ENCODE results near the gene FDX2.

FDX2 gene

GRCh38 chr19:10277795-10278589 is 37.8 kb downstream of the FDX2 start:
- H3K9me3 ChIP-seq (ENCODE audit: insufficient read depth, low read length), result no peaks in the 10 kb centered on the region
- no peak for DNase-seq (ENCODE audit: low read depth, low spot score)
- no peak overlapping the region for H3K9ac ChIP-seq (ENCODE audit: insufficient read length, low read depth)
- H3K4me3 ChIP-seq (ENCODE audit: insufficient read length, low read depth), result no peak overlapping the region
- H3K36me3 ChIP-seq (ENCODE audit: insufficient read depth, insufficient read length, low read length), result peaks cover 6% of the 10 kb centered on the region
- no peak for TF ChIP-seq ZNF274 (IDR thresholded peaks at IDR 0.05; ENCODE audit: low read depth, low read length)
- no peak for TF ChIP-seq SUZ12 (IDR thresholded peaks at IDR 0.05; ENCODE audit: extremely low read depth, insufficient read depth, insufficient read length)
- TF ChIP-seq YY1 (IDR thresholded peaks at IDR 0.05; ENCODE audit: insufficient read depth, insufficient read length), result no peak
- no peaks in the 10 kb centered on the region for H3K4me1 ChIP-seq (ENCODE audit: insufficient read depth, insufficient read length)
- H3K27me3 ChIP-seq (ENCODE audit: insufficient read depth, insufficient read length), result no peaks in the 10 kb centered on the region

- no peak overlapping the region for H3K4me3 ChIP-seq (ENCODE audit: insufficient read length, low read depth)
- no peaks in the 10 kb centered on the region for H3K9me3 ChIP-seq (ENCODE audit: insufficient read depth, low read length)
- peaks cover 11% of the 10 kb centered on the region for H3K27me3 ChIP-seq (ENCODE audit: insufficient read depth, insufficient read length)
- TF ChIP-seq YY1 (IDR thresholded peaks at IDR 0.05; ENCODE audit: insufficient read depth, insufficient read length) (no peak), ZNF274 (IDR thresholded peaks at IDR 0.05; ENCODE audit: low read depth, low read length) (no peak), SUZ12 (IDR thresholded peaks at IDR 0.05; ENCODE audit: extremely low read depth, insufficient read depth, insufficient read length) (no peak)
- no peak overlapping the region for H3K9ac ChIP-seq (ENCODE audit: insufficient read length, low read depth)
- H3K4me1 ChIP-seq (ENCODE audit: insufficient read depth, insufficient read length), result peaks cover 8% of the 10 kb centered on the region
- DNase-seq (ENCODE audit: low read depth, low spot score), result no peak
- H3K36me3 ChIP-seq (ENCODE audit: insufficient read depth, insufficient read length, low read length), result peaks cover 6% of the 10 kb centered on the region
Measured at GRCh38 chr19:10274589-10274988, 41.2 kb downstream of the FDX2 start.

GRCh38 chr19:10271543-10272086 is 44.2 kb downstream of the FDX2 start:
- TF ChIP-seq ZNF274 (IDR thresholded peaks at IDR 0.05; ENCODE audit: low read depth, low read length) (no peak), SUZ12 (IDR thresholded peaks at IDR 0.05; ENCODE audit: extremely low read depth, insufficient read depth, insufficient read length) (no peak), YY1 (IDR thresholded peaks at IDR 0.05; ENCODE audit: insufficient read depth, insufficient read length) (no peak)
- peaks cover 13% of the 10 kb centered on the region for H3K27me3 ChIP-seq (ENCODE audit: insufficient read depth, insufficient read length)
- DNase-seq (ENCODE audit: low read depth, low spot score), result no peak
- peak overlapping the region; percentile 41 for H3K4me3 ChIP-seq (ENCODE audit: insufficient read length, low read depth)
- peaks cover 6% of the 10 kb centered on the region for H3K36me3 ChIP-seq (ENCODE audit: insufficient read depth, insufficient read length, low read length)
- H3K4me1 ChIP-seq (ENCODE audit: insufficient read depth, insufficient read length), result peaks cover 11% of the 10 kb centered on the region
- H3K9me3 ChIP-seq (ENCODE audit: insufficient read depth, low read length), result no peaks in the 10 kb centered on the region
- H3K9ac ChIP-seq (ENCODE audit: insufficient read length, low read depth), result peak overlapping the region; percentile 62

GRCh38 chr19:10270616-10271394 is 45.0 kb downstream of the FDX2 start, which contains the start of gene ICAM1:
TSS of gene ICAM1 (plus strand) at chr19:10271120. CDS start at chr19:10271160, 40 bp downstream.
- Histone ChIP-seq H3K9me3 (ENCODE audit: insufficient read depth, low read length) (no peaks in the 10 kb centered on the region), H3K9ac (ENCODE audit: insufficient read length, low read depth) (peak within 1 kb of the TSS; percentile 62), H3K36me3 (ENCODE audit: insufficient read depth, insufficient read length, low read length) (peaks cover 6% of the 10 kb centered on the region), H3K4me3 (ENCODE audit: insufficient read length, low read depth) (peak within 1 kb of the TSS; percentile 41), H3K4me1 (ENCODE audit: insufficient read depth, insufficient read length) (peaks cover 11% of the 10 kb centered on the region), H3K27me3 (ENCODE audit: insufficient read depth, insufficient read length) (peaks cover 13% of the 10 kb centered on the region)
- no peak for DNase-seq (ENCODE audit: low read depth, low spot score)
- TF ChIP-seq YY1 (IDR thresholded peaks at IDR 0.05; ENCODE audit: insufficient read depth, insufficient read length), result no peak
- TF ChIP-seq ZNF274 (IDR thresholded peaks at IDR 0.05; ENCODE audit: low read depth, low read length), result no peak
- TF ChIP-seq SUZ12 (IDR thresholded peaks at IDR 0.05; ENCODE audit: extremely low read depth, insufficient read depth, insufficient read length), result no peak

- Histone ChIP-seq H3K4me1 (ENCODE audit: insufficient read depth, insufficient read length) (peaks cover 11% of the 10 kb centered on the region), H3K4me3 (ENCODE audit: insufficient read length, low read depth) (peak overlapping the region; percentile 41), H3K36me3 (ENCODE audit: insufficient read depth, insufficient read length, low read length) (peaks cover 6% of the 10 kb centered on the region), H3K9me3 (ENCODE audit: insufficient read depth, low read length) (no peaks in the 10 kb centered on the region), H3K27me3 (ENCODE audit: insufficient read depth, insufficient read length) (peaks cover 13% of the 10 kb centered on the region), H3K9ac (ENCODE audit: insufficient read length, low read depth) (peak overlapping the region; percentile 62)
- TF ChIP-seq YY1 (IDR thresholded peaks at IDR 0.05; ENCODE audit: insufficient read depth, insufficient read length), result no peak
- no peak for TF ChIP-seq ZNF274 (IDR thresholded peaks at IDR 0.05; ENCODE audit: low read depth, low read length)
- no peak for TF ChIP-seq SUZ12 (IDR thresholded peaks at IDR 0.05; ENCODE audit: extremely low read depth, insufficient read depth, insufficient read length)
- DNase-seq (ENCODE audit: low read depth, low spot score), result no peak
Measured at GRCh38 chr19:10270180-10270615, 45.6 kb downstream of the FDX2 start.

GRCh38 chr19:10269333-10270179 is 46.3 kb downstream of the FDX2 start:
- Histone ChIP-seq H3K9ac (ENCODE audit: insufficient read length, low read depth) (peak overlapping the region; percentile 62), H3K36me3 (ENCODE audit: insufficient read depth, insufficient read length, low read length) (peaks cover 1% of the 10 kb centered on the region), H3K27me3 (ENCODE audit: insufficient read depth, insufficient read length) (peaks cover 13% of the 10 kb centered on the region), H3K9me3 (ENCODE audit: insufficient read depth, low read length) (no peaks in the 10 kb centered on the region), H3K4me3 (ENCODE audit: insufficient read length, low read depth) (peak overlapping the region; percentile 41), H3K4me1 (ENCODE audit: insufficient read depth, insufficient read length) (peaks cover 11% of the 10 kb centered on the region)
- no peak for TF ChIP-seq SUZ12 (IDR thresholded peaks at IDR 0.05; ENCODE audit: extremely low read depth, insufficient read depth, insufficient read length)
- no peak for TF ChIP-seq YY1 (IDR thresholded peaks at IDR 0.05; ENCODE audit: insufficient read depth, insufficient read length)
- no peak for TF ChIP-seq ZNF274 (IDR thresholded peaks at IDR 0.05; ENCODE audit: low read depth, low read length)
- DNase-seq (ENCODE audit: low read depth, low spot score), result no peak

All from NT2/D1 (cell line).